WTC11 (cell line): ENCODE measurements around the gene NCF4. TPM values are rescaled to one million over a fixed set of nuclear protein-coding genes. Genes with fewer than 3 reads are reported as not detected.

ENCODE experiments used
- CREB1 ChIP-seq: sonication (generic); formaldehyde crosslinking; IDR thresholded peaks from 2 replicates; pipeline ENCODE4 v1.8.0; 2023; ENCODE audit warnings: mild to moderate bottlenecking, missing genetic modification reagents
- E2F5 ChIP-seq: sonication (generic); formaldehyde crosslinking; IDR thresholded peaks from 2 replicates; pipeline ENCODE4 v1.8.1; 2022; ENCODE audit warnings: mild to moderate bottlenecking, moderate library complexity, missing genetic modification reagents
- FOXJ3 ChIP-seq: sonication (generic); formaldehyde crosslinking; IDR thresholded peaks from 2 replicates; pipeline ENCODE4 v1.9.0; 2021; ENCODE audit warnings: missing genetic modification reagents, mild to moderate bottlenecking, borderline replicate concordance
- FOXP1 ChIP-seq: sonication (generic); formaldehyde crosslinking; IDR thresholded peaks from 2 replicates; pipeline ENCODE4 v1.8.0; 2022; ENCODE audit warnings: missing genetic modification reagents, mild to moderate bottlenecking, moderate library complexity, borderline replicate concordance
- FOXP4 ChIP-seq: sonication (generic); formaldehyde crosslinking; IDR thresholded peaks from 2 replicates; pipeline ENCODE4 v1.8.0; 2022; ENCODE audit warnings: mild to moderate bottlenecking, missing genetic modification reagents
- HMGXB4 ChIP-seq: sonication (generic); formaldehyde crosslinking; IDR thresholded peaks from 2 replicates; pipeline ENCODE4 v1.8.1; 2023; ENCODE audit warnings: mild to moderate bottlenecking, moderate library complexity, missing genetic modification reagents
- NFE2L1 ChIP-seq: sonication (generic); formaldehyde crosslinking; IDR thresholded peaks from 2 replicates; pipeline ENCODE4 v1.8.1; 2023; ENCODE audit warnings: missing genetic modification reagents
- NR1H2 ChIP-seq: sonication (generic); formaldehyde crosslinking; IDR thresholded peaks from 2 replicates; pipeline ENCODE4 v1.9.0; 2021; ENCODE audit warnings: mild to moderate bottlenecking, moderate library complexity, missing genetic modification reagents
- NR2C2 ChIP-seq: sonication (generic); formaldehyde crosslinking; IDR thresholded peaks from 2 replicates; pipeline ENCODE4 v1.8.0; 2022; ENCODE audit warnings: mild to moderate bottlenecking, missing genetic modification reagents
- SP1 ChIP-seq: sonication (generic); formaldehyde crosslinking; conservative IDR thresholded peaks from 2 replicates; pipeline ENCODE4 v1.8.1; 2022; ENCODE audit warnings: missing genetic modification reagents
- TP53 ChIP-seq: sonication (generic); formaldehyde crosslinking; IDR thresholded peaks from 2 replicates; pipeline ENCODE4 v1.8.1; 2023; ENCODE audit warnings: mild to moderate bottlenecking, missing genetic modification reagents
- ZMAT4 ChIP-seq: fragments of 250-450 bp; sonication (Bioruptor Pico); IDR thresholded peaks from 2 replicates; pipeline ENCODE4 v1.9.0; 2021; ENCODE audit warnings: mild to moderate bottlenecking
- ZNF232 ChIP-seq: sonication (generic); formaldehyde crosslinking; IDR thresholded peaks from 2 replicates; pipeline ENCODE4 v1.8.0; 2022; ENCODE audit warnings: mild to moderate bottlenecking, missing genetic modification reagents
- ZNF423 ChIP-seq: fragments of 250-450 bp; sonication (Bioruptor Pico); IDR thresholded peaks from 2 replicates; pipeline ENCODE4 v2.1.2; 2022; ENCODE audit warnings: mild to moderate bottlenecking, moderate library complexity
- ZNF532 ChIP-seq: fragments of 250-450 bp; sonication (Bioruptor Pico); IDR thresholded peaks from 2 replicates; pipeline ENCODE4 v1.9.0; 2021; ENCODE audit warnings: mild to moderate bottlenecking, borderline replicate concordance
- ZNF671 ChIP-seq: fragments of 250-450 bp; sonication (Bioruptor Pico); IDR thresholded peaks from 2 replicates; pipeline ENCODE4 v1.8.0; 2021; ENCODE audit warnings: mild to moderate bottlenecking
- total RNA-seq: library from RNA; stranded (reverse); gene quantifications from 3 replicates; pipeline ENCODE4 v1.2.3, GENCODE V29; 2021
- TF ChIP-seq, protein P1 (sequence below): fragments of 250-450 bp; sonication (Bioruptor Pico); IDR thresholded peaks from 2 replicates; pipeline ENCODE4 v1.8.0; 2021; ENCODE audit warnings: mild to moderate bottlenecking

NCF4 gene
- total RNA-seq, 1 experiment from 2014 or later: not detected

DNA sequence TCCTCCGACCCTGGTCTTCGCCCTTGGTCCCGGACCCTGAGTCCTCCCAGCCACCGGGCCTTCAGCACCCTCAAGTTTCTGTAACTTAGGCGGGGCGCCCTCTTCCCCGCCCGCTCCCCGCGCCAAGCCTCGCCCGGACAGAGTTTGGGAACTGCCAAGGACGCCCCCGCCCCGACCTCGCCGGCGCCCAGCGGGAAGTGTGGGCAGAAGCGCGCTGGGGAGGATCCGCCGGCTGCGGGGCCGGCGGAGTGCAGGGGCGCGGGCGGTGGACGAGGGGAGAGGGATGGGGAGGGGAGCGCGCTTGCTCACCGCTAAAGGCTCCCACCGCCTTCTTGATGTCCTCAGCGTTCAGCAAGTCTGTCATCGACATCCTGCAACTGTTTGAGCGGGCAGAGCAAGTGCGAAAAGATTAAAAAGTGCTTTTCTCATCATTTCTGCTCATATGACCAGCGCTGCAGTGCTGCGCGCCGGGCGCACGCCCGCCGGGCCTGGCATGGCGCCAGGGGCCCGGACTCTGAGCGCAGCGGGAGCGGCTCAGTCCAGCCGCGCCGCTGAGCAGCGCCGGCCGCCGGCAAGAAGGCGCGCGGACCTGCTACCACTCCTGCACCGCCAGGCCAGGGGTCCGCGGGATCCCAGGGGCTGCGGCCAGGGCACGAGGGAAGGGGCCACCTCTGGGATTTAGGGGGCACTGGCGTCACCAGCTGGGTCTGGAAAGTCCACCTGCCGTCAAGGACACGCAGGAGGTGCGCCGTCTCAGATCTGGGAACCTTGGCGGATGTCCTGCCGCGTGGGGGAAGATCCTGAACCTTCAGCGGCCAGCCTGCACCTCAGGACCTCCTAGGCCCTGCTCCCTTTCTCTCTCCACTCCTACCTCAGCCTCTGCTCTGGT lies 43.9 kb upstream of the NCF4 start, which contains the start of gene PVALB (continued):
- TF ChIP-seq ZNF532 (CRISPR knock-in tag) (no peak), TP53 (CRISPR knock-in tag) (0 out of 2 replicates have a peak, but pooled peaks have one; percentile 21), CREB1 (no peak), E2F5 (CRISPR knock-in tag) (peak; percentile 52; the same call in 1 of the 2 replicates), SP1 (CRISPR knock-in tag) (no peak), ZNF423 (CRISPR knock-in tag) (peak; percentile 68), ZNF232 (no peak), FOXJ3 (no peak), NFE2L1 (CRISPR knock-in tag) (0 out of 2 replicates have a peak, but pooled peaks have one; percentile 39), HMGXB4 (CRISPR knock-in tag) (peak; percentile 71), NR1H2 (CRISPR knock-in tag) (no peak), ZMAT4 (no peak), FOXP1 (CRISPR knock-in tag) (peak; percentile 54; the same call in 1 of the 2 replicates), FOXP4 (no peak), ZNF671 (no peak), NR2C2 (no peak)
- TF ChIP-seq, protein P1, sequence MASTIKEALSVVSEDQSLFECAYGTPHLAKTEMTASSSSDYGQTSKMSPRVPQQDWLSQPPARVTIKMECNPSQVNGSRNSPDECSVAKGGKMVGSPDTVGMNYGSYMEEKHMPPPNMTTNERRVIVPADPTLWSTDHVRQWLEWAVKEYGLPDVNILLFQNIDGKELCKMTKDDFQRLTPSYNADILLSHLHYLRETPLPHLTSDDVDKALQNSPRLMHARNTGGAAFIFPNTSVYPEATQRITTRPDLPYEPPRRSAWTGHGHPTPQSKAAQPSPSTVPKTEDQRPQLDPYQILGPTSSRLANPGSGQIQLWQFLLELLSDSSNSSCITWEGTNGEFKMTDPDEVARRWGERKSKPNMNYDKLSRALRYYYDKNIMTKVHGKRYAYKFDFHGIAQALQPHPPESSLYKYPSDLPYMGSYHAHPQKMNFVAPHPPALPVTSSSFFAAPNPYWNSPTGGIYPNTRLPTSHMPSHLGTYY (CRISPR knock-in tag): no peak
